D721Med (cell line): ENCODE results near the gene ATP5ME.
A peak's percentile ranks its signal among the peaks of the same experiment; 100 is the strongest.

Experiments used
- DNase-seq: peaks from one replicate; pipeline ENCODE4 v3.0.0; 2011; ENCODE audit warnings: low spot score; ENCODE audit not compliant: insufficient read length
- FAIRE-seq: peaks from 2 replicates; lab custom pipeline; 2011; peaks lifted over from hg19 to GRCh38; lab: Jason Lieb, UNC
- CTCF ChIP-seq: IDR thresholded peaks from 2 replicates; pipeline ENCODE4 v1.5.1; 2012; ENCODE audit warnings: mild to moderate bottlenecking, control low read depth; ENCODE audit not compliant: insufficient read depth; ENCODE audit errors: missing control alignments

ATP5ME gene

GRCh38 chr4:685679-686412 lies 11.8 kb upstream of the ATP5ME start:
- no peak for TF ChIP-seq CTCF
- FAIRE-seq (no peak), DNase-seq (no peak)

GRCh38 chr4:684623-685327 lies 10.7 kb upstream of the ATP5ME start:
- no peak for FAIRE-seq
- TF ChIP-seq CTCF, result no peak
- DNase-seq, result no peak

- TF ChIP-seq CTCF, result peak; percentile 65
- DNase-seq (peak; percentile 89), FAIRE-seq (no peak)
Observed at GRCh38 chr4:683982-684622, 10.0 kb upstream of the ATP5ME start.

GRCh38 chr4:683247-683897 lies 9.3 kb upstream of the ATP5ME start:
- FAIRE-seq (no peak), DNase-seq (no peak)
- no peak for TF ChIP-seq CTCF

- no peak for TF ChIP-seq CTCF
- no peak for FAIRE-seq
- no peak for DNase-seq
Observed at GRCh38 chr4:682490-683172, 8.6 kb upstream of the ATP5ME start.

- FAIRE-seq, result no peak
- no peak for DNase-seq
- no peak for TF ChIP-seq CTCF
Observed at GRCh38 chr4:681736-682451, 7.8 kb upstream of the ATP5ME start.
